K562 (cell line): ENCODE data around the gene CEP350. TPM values are rescaled to one million over a fixed set of nuclear protein-coding genes. Genes with fewer than 3 reads are reported as not detected.

Source experiments
- ATAC-seq: fragments of 200-7000 bp; cut with Tn5 transposase; 3 replicates; pipeline ENCODE4 v1.9.1; 2020; ENCODE audit warnings: moderate library complexity
- BruUV-seq: library from RNA; stranded (reverse); fragments of 400-500 nt; replicated peaks from 2 replicates; lab custom pipeline; 2021; lab: Mats Ljungman, UMichigan
- CTCF ChIA-PET: fragments of 300-600 bp; formaldehyde crosslinking; extraction: SDS; loops from one replicate; lab custom pipeline; 2021; ENCODE audit warnings: low intra/inter-chr PET ratio; lab: Yijun Ruan, JAX
- POLR2A ChIA-PET: fragments of 300-600, 350-650 bp; sonication (Branson Sonifier 250); formaldehyde crosslinking; extraction: SDS; loops from one replicate; lab custom pipeline; 2021; ENCODE audit warnings: antibody characterized with exemption, inconsistent platforms; lab: Yijun Ruan, JAX
- DNase-seq, 4 experiments: peaks; one replicate each; pipeline versions ENCODE4 v3.0.0 to v3.0.0-alpha.2; 2011 to 2018; ENCODE audit warnings: low spot score in 3 of 4, mixed read lengths in 3 of 4; ENCODE audit errors: extremely low read depth in 1 of 4
- FAIRE-seq: peaks from 2 replicates; lab custom pipeline; 2011; peaks lifted over from hg19 to GRCh38; lab: Jason Lieb, UNC
- H2AFZ ChIP-seq: 2 replicates; pipeline ENCODE4 v1.6.0; 2011; ENCODE audit warnings: low read depth, low read length, control low read depth, inconsistent platforms
- H3K27ac ChIP-seq: fragments of 200-600 bp; 3 replicates; pipeline ENCODE4 v1.8.0; 2011; ENCODE audit warnings: low read depth, mild to moderate bottlenecking, control low read depth, inconsistent platforms, low read length, moderate library complexity, mixed read lengths; ENCODE audit errors: extremely low read depth
- H3K27me3 ChIP-seq, 2 experiments: fragments of 300-600 bp in 1 of 2; 2 replicates in 1 of 2; 3 replicates in 1 of 2; pipeline versions ENCODE4 v1.6.0 to v1.8.0; 2011; ENCODE audit warnings: inconsistent platforms in 2 of 2, low read length in 2 of 2, mild to moderate bottlenecking in 1 of 2, mixed read lengths in 1 of 2, moderate library complexity in 1 of 2; ENCODE audit not compliant: control insufficient read depth in 2 of 2, insufficient read depth in 2 of 2
- H3K36me3 ChIP-seq: fragments of 300-600 bp; 3 replicates; pipeline ENCODE4 v1.8.0; 2011; ENCODE audit warnings: mild to moderate bottlenecking, low read length, inconsistent platforms; ENCODE audit not compliant: control insufficient read depth, insufficient read depth
- H3K4me1 ChIP-seq, 2 experiments: fragments of 200-600 bp in 1 of 2; replicated peaks in 1 of 2; 2 replicates in 1 of 2; 3 replicates in 1 of 2; pipeline versions ENCODE4 v1.5.1 to v1.8.0; 2011; ENCODE audit warnings: inconsistent platforms in 2 of 2, low read length in 2 of 2, mild to moderate bottlenecking in 1 of 2, mixed read lengths in 1 of 2, moderate library complexity in 1 of 2; ENCODE audit not compliant: control insufficient read depth in 2 of 2, insufficient read depth in 2 of 2
- H3K4me2 ChIP-seq: 2 replicates; pipeline ENCODE4 v1.6.1; 2011; ENCODE audit warnings: low read length, control low read depth, inconsistent platforms, mixed read lengths; ENCODE audit not compliant: insufficient read depth
- H3K4me3 ChIP-seq: fragments of 200-600 bp; sonication (generic), shearing (Covaris generic); 2 replicates; pipeline ENCODE4 v1.5.1; 2016; ENCODE audit warnings: control low read depth, inconsistent platforms
- H3K79me2 ChIP-seq: fragments of 200-600 bp; 3 replicates; pipeline ENCODE4 v1.8.0; 2011; ENCODE audit warnings: low read length, inconsistent platforms; ENCODE audit not compliant: control insufficient read depth, insufficient read depth
- H3K9ac ChIP-seq, 2 experiments: 2 replicates each; pipeline versions ENCODE4 v1.6.0 to v1.6.1; 2011; ENCODE audit warnings: low read depth in 2 of 2, low read length in 2 of 2, control low read depth in 1 of 2, inconsistent platforms in 1 of 2, mild to moderate bottlenecking in 1 of 2, mixed read lengths in 1 of 2; ENCODE audit not compliant: insufficient read depth in 1 of 2
- H3K9me1 ChIP-seq: one replicate; pipeline ENCODE4 v1.6.0; 2011; ENCODE audit warnings: inconsistent platforms, mild to moderate bottlenecking, low read length, moderate library complexity; ENCODE audit not compliant: control insufficient read depth, insufficient read depth
- H3K9me3 ChIP-seq: replicated peaks from 2 replicates; pipeline ENCODE4 v1.5.1; 2011; ENCODE audit warnings: low read depth, low read length, inconsistent platforms; ENCODE audit not compliant: control insufficient read depth, insufficient read depth
- H4K20me1 ChIP-seq: replicated peaks from 2 replicates; pipeline ENCODE4 v1.6.1; 2011; ENCODE audit warnings: low read length, inconsistent platforms, mixed read lengths; ENCODE audit not compliant: control insufficient read depth, insufficient read depth
- ARHGAP35 ChIP-seq: fragments of 450-650 bp; IDR thresholded peaks from 2 replicates; pipeline ENCODE4 v1.6.1; 2018; ENCODE audit not compliant: partially characterized antibody
- BRF2 ChIP-seq: IDR thresholded peaks from 3 replicates; pipeline ENCODE4 v1.6.1; 2011; ENCODE audit warnings: borderline replicate concordance, mild to moderate bottlenecking; ENCODE audit not compliant: insufficient read length, insufficient read depth
- ELF2 ChIP-seq: fragments of 250-450 bp; sonication (Bioruptor Pico); IDR thresholded peaks from 2 replicates; pipeline ENCODE4 v1.5.0; 2021; ENCODE audit warnings: mild to moderate bottlenecking
- EP400 ChIP-seq: fragments of 450-650 bp; IDR thresholded peaks from 2 replicates; pipeline ENCODE4 v1.6.1; 2017; ENCODE audit warnings: antibody characterized with exemption, mild to moderate bottlenecking, moderate library complexity
- ETV1 ChIP-seq: fragments of 450-650 bp; conservative IDR thresholded peaks from 2 replicates; pipeline ENCODE4 v1.6.1; 2016; ENCODE audit warnings: missing genetic modification characterization, control low read depth, low read depth, missing compliant biosample characterization
- HNRNPUL1 ChIP-seq: fragments of 200-400 bp; formaldehyde crosslinking; IDR thresholded peaks from 2 replicates; pipeline ENCODE4 v1.6.1; 2017; ENCODE audit warnings: low read length
- JUNB ChIP-seq: fragments of 450-650 bp; formaldehyde crosslinking; conservative IDR thresholded peaks from 2 replicates; pipeline ENCODE4 v1.4.0; 2020; ENCODE audit warnings: mild to moderate bottlenecking
- JUND ChIP-seq, 2 experiments: IDR thresholded peaks; 2 replicates in 1 of 2; 3 replicates in 1 of 2; pipeline ENCODE4 v1.6.1; 2011; ENCODE audit warnings: borderline replicate concordance in 2 of 2, low read depth in 2 of 2, low read length in 2 of 2, improper control_type of control experiment in 1 of 2, missing biosample characterization in 1 of 2, missing genetic modification characterization in 1 of 2, missing genetic modification reagents in 1 of 2
- KLF13 ChIP-seq: fragments of 450-650 bp; IDR thresholded peaks from 2 replicates; pipeline ENCODE4 v1.6.1; 2016; ENCODE audit warnings: missing genetic modification characterization, low read depth, mild to moderate bottlenecking, missing compliant biosample characterization, moderate library complexity, borderline replicate concordance
- MECOM ChIP-seq: fragments of 250-450 bp; sonication (Bioruptor Pico); IDR thresholded peaks from 2 replicates; pipeline ENCODE4 v1.8.0; 2022; ENCODE audit warnings: inconsistent platforms
- MTA1 ChIP-seq: fragments of 450-650 bp; IDR thresholded peaks from 2 replicates; pipeline ENCODE4 v1.6.1; 2017; ENCODE audit warnings: borderline replicate concordance
- POLR2AphosphoS2 ChIP-seq: IDR thresholded peaks from 2 replicates; pipeline ENCODE4 v1.6.1; 2012; ENCODE audit warnings: low read length, improper control_type of control experiment
- POLR3A ChIP-seq: IDR thresholded peaks from 2 replicates; pipeline ENCODE4 v1.6.1; 2011; ENCODE audit warnings: borderline replicate concordance, mild to moderate bottlenecking, moderate library complexity; ENCODE audit not compliant: insufficient read length, insufficient read depth; ENCODE audit errors: extremely low read depth
- PRMT5 ChIP-seq: sonication (generic); formaldehyde crosslinking; IDR thresholded peaks from 2 replicates; pipeline ENCODE4 v1.5.0; 2020; ENCODE audit warnings: missing genetic modification reagents
- TRIM28 ChIP-seq: fragments of 450-650 bp; IDR thresholded peaks from 2 replicates; pipeline ENCODE4 v1.6.1; 2017
- ZNF316 ChIP-seq: fragments of 450-650 bp; IDR thresholded peaks from 2 replicates; pipeline ENCODE4 v1.6.1; 2016
- ZNF79 ChIP-seq: fragments of 250-450 bp; sonication (Bioruptor Pico); IDR thresholded peaks from 2 replicates; pipeline ENCODE4 v1.4.0; 2020; ENCODE audit warnings: low read depth, mild to moderate bottlenecking, moderate library complexity
- WGBS: fragments of 100-300 bp; shearing (Covaris generic); methylation state at CpG from one replicate; pipeline ENCODE4 v1.1.6; 2016; ENCODE audit warnings: low coverage, mixed read lengths; ENCODE audit not compliant: insufficient coverage; ENCODE audit errors: missing lambda C conversion rate; 5-methylcytosine and 5-hydroxymethylcytosine counted together
- in situ Hi-C: fragments of 300-500 bp; cut with MboI; formaldehyde crosslinking; loops from 4 replicates; pipeline ENCODE4 v1.15.0; 2018; ENCODE audit warnings: inconsistent platforms, mixed read lengths
- intact Hi-C: fragments of 100-400 bp; cut with micrococcal nuclease; formaldehyde crosslinking; loops from 2 replicates; pipeline ENCODE4 v1.14.2; 2022
- polyA plus RNA-seq, 8 experiments: library from polyadenylated mRNA; depleted of rRNA in 4 of 8; stranded (reverse) in 5 of 8; unstranded in 3 of 8; fragments of >200 nt; fragmentation: Nextera tagmentation in 2 of 8; fragmentation: Illumina TruSeq in 1 of 8; extraction: Ambion mirVana in 2 of 8; extraction: Trizol in 1 of 8; gene quantifications; 2 replicates each; pipeline versions ENCODE4 v1.2.1 to v1.2.3, GENCODE V29; 2011 to 2014; ENCODE audit warnings: inconsistent platforms in 1 of 8, missing spikeins in 1 of 8
- total RNA-seq, 7 experiments: library from RNA; depleted of rRNA in 6 of 7; stranded (reverse); fragments of >200 nt in 6 of 7; fragmentation: Illumina TruSeq in 2 of 7; extraction: Trizol in 2 of 7; gene quantifications; 2 replicates each; pipeline versions ENCODE4 v1.2.1 to v1.2.3, GENCODE V29; 2011 to 2021; ENCODE audit warnings: low replicate concordance in 1 of 7
- TF ChIP-seq, protein P1 (sequence below): fragments of 450-650 bp; IDR thresholded peaks from 2 replicates; pipeline ENCODE4 v1.6.1; 2016; ENCODE audit warnings: missing biosample characterization, missing genetic modification characterization
- TF ChIP-seq, protein P2 (sequence below): fragments of 450-650 bp; formaldehyde crosslinking; IDR thresholded peaks from 2 replicates; pipeline ENCODE4 v1.4.0; 2022; ENCODE audit warnings: mild to moderate bottlenecking, moderate library complexity
- TF ChIP-seq, protein P3 (sequence below): fragments of 450-650 bp; formaldehyde crosslinking; IDR thresholded peaks from 2 replicates; pipeline ENCODE4 v1.4.0; 2022; ENCODE audit warnings: missing genetic modification characterization

The CEP350 gene
- total and polyA plus RNA-seq, 9 of the 15 experiments (the other 6 are each of a cell fraction or from before 2014, with no cell fraction given) = 8.3 to 64.3 (median 28.0) TPM

DNA sequence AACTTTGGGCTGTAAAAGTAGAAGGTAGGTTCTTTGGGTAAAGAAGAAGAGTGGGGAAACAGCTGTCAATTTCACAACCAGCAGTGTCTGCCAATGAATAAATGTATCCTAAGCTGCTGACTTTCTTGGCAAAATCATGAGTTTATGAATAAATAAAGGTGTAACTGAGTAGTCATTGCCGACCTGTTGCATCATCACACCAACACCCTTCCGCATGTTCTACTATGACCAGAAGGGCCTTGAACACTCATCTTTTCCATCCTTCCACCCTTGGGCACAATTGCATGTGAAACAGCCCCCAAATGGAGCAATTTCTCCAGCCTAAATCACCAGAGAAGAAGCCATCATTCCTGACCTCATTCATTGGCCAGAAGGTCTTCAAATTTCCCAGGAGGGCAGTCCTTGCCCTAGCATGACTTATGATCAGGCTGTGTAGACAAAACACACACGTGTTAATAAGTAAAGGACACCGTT lies 168.9 kb downstream of the CEP350 start:
- no peak overlapping the region for H3K27ac ChIP-seq
- no peaks in the 10 kb centered on the region for H3K79me2 ChIP-seq
- DNase-seq (no peak), ATAC-seq (peak; percentile 54), FAIRE-seq (no peak)
- no peak overlapping the region for H3K4me3 ChIP-seq
- H2AFZ ChIP-seq = peak overlapping the region; percentile 52
- no peaks in the 10 kb centered on the region for H4K20me1 ChIP-seq
- H3K9ac ChIP-seq = no peak overlapping the region
- intact Hi-C loops = no loop called here
- in situ Hi-C loops = no loop called here
- H3K4me1 ChIP-seq = peaks cover 3 to 4% of the 10 kb centered on the region in 2 experiments; a peak in 4 of 5 replicates
- no TSS peak for BruUV-seq
- CTCF ChIA-PET = no interaction called here
- POLR2A ChIA-PET = interaction anchor here (1.0 kb wide), 2 partner anchors 11 to 258 kb away, joined by 3 read pairs; no protein-coding TSS in a partner anchor
- no peaks in the 10 kb centered on the region for H3K9me3 ChIP-seq
- 37% methylated on average over 4 of the region's 4 CpGs for WGBS
- no peaks in the 10 kb centered on the region for H3K36me3 ChIP-seq
- no peaks in the 10 kb centered on the region for H3K27me3 ChIP-seq
- no peaks in the 10 kb centered on the region for H3K9me1 ChIP-seq
- H3K4me2 ChIP-seq = no peak overlapping the region
- no peak for TF ChIP-seq TRIM28
- TF ChIP-seq, protein P1, sequence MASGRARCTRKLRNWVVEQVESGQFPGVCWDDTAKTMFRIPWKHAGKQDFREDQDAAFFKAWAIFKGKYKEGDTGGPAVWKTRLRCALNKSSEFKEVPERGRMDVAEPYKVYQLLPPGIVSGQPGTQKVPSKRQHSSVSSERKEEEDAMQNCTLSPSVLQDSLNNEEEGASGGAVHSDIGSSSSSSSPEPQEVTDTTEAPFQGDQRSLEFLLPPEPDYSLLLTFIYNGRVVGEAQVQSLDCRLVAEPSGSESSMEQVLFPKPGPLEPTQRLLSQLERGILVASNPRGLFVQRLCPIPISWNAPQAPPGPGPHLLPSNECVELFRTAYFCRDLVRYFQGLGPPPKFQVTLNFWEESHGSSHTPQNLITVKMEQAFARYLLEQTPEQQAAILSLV = peak; percentile 73; the same call in 1 of the 2 replicates
- TF ChIP-seq MECOM (CRISPR knock-in tag) = peak; percentile 67; the same call in 1 of the 2 replicates
- no peak for TF ChIP-seq ZNF316
- TF ChIP-seq POLR3A = no peak
- TF ChIP-seq, protein P2, sequence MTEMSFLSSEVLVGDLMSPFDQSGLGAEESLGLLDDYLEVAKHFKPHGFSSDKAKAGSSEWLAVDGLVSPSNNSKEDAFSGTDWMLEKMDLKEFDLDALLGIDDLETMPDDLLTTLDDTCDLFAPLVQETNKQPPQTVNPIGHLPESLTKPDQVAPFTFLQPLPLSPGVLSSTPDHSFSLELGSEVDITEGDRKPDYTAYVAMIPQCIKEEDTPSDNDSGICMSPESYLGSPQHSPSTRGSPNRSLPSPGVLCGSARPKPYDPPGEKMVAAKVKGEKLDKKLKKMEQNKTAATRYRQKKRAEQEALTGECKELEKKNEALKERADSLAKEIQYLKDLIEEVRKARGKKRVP (CRISPR knock-in tag) = peak; percentile 76
- no peak for TF ChIP-seq PRMT5 (CRISPR knock-in tag)
- no peak for TF ChIP-seq ELF2 (CRISPR knock-in tag)
- no peak for TF ChIP-seq ZNF79 (CRISPR knock-in tag)
- no peak for TF ChIP-seq BRF2
- peak; percentile 55 for TF ChIP-seq EP400
- TF ChIP-seq JUND (IDR thresholded peaks at IDR 0.05; ENCODE audit: borderline replicate concordance, low read depth, low read length) = peak; percentile 84
- no peak; the same call in 2 of the 3 replicates for TF ChIP-seq JUND (tag; IDR thresholded peaks at IDR 0.05; ENCODE audit: borderline replicate concordance, low read depth, low read length)
- TF ChIP-seq POLR2AphosphoS2 = no peak
- no peak for TF ChIP-seq MTA1
- TF ChIP-seq ETV1 (tag) = peak; percentile 52
- peak; percentile 39; the same call in 1 of the 2 replicates for TF ChIP-seq JUNB (CRISPR knock-in tag)
- TF ChIP-seq ARHGAP35 = no peak
- no peak for TF ChIP-seq KLF13
- TF ChIP-seq, protein P3, sequence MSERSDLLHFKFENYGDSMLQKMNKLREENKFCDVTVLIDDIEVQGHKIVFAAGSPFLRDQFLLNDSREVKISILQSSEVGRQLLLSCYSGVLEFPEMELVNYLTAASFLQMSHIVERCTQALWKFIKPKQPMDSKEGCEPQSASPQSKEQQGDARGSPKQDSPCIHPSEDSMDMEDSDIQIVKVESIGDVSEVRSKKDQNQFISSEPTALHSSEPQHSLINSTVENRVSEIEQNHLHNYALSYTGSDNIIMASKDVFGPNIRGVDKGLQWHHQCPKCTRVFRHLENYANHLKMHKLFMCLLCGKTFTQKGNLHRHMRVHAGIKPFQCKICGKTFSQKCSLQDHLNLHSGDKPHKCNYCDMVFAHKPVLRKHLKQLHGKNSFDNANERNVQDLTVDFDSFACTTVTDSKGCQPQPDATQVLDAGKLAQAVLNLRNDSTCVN (CRISPR knock-in tag) = no peak
- no peak for TF ChIP-seq HNRNPUL1
